DMS79 treated with DMSO at 0.1 percent for 48 hours (cell line): ENCODE data around the gene DUSP22.
A peak's percentile ranks its signal among the peaks of the same experiment; 100 is the strongest.

Experiments
- DNase-seq: peaks from one replicate; lab custom pipeline; 2025; lab: John Stamatoyannopoulos, UW

The DUSP22 gene

GRCh38 chr6:380234-381218, 88.2 kb downstream of the DUSP22 start:
- DNase-seq, result no peak

GRCh38 chr6:381742-382461, 89.6 kb downstream of the DUSP22 start:
- DNase-seq, result no peak

- DNase-seq, result no peak
These were observed 90.9 kb downstream of the DUSP22 start for GRCh38 chr6:382883-383810.

- DNase-seq, result no peak
These were observed 91.6 kb downstream of the DUSP22 start for GRCh38 chr6:383856-384255.

GRCh38 chr6:384898-385297, 92.6 kb downstream of the DUSP22 start:
- no peak for DNase-seq

GRCh38 chr6:385614-386013, 93.3 kb downstream of the DUSP22 start:
- no peak for DNase-seq

GRCh38 chr6:386688-387266, 94.5 kb downstream of the DUSP22 start:
- DNase-seq, result no peak

GRCh38 chr6:387293-387741, 95.0 kb downstream of the DUSP22 start:
- no peak for DNase-seq

- DNase-seq, result no peak
These were observed 96.1 kb downstream of the DUSP22 start for GRCh38 chr6:388202-388903.

- no peak for DNase-seq
These were observed 96.9 kb downstream of the DUSP22 start for GRCh38 chr6:389143-389542.

GRCh38 chr6:389622-390021, 97.3 kb downstream of the DUSP22 start:
- DNase-seq, result no peak

GRCh38 chr6:390914-391558, 98.7 kb downstream of the DUSP22 start:
- DNase-seq, result peak; percentile 1

GRCh38 chr6:391559-392440, 99.5 kb downstream of the DUSP22 start, which contains the start of gene IRF4:
Gene IRF4, plus strand, starts transcription at chr6:391752. Its CDS starts 1,401 bp downstream, at chr6:393153.
- DNase-seq, result no peak

- no peak for DNase-seq
These were observed 100.4 kb downstream of the DUSP22 start for GRCh38 chr6:392441-393390.

GRCh38 chr6:393391-394221, 101.3 kb downstream of the DUSP22 start:
- DNase-seq, result peak; percentile 3

GRCh38 chr6:394641-395289, 102.5 kb downstream of the DUSP22 start:
- DNase-seq, result no peak
